HCT116 (cell line): ENCODE data around the gene KRAS. TPM values are rescaled to one million over a fixed set of nuclear protein-coding genes. Genes with fewer than 3 reads are reported as not detected.

ENCODE experiments used
- ATAC-seq: fragments of 200-7000 bp; cut with Tn5 transposase; 2 replicates; pipeline ENCODE4 v1.9.1; 2020; ENCODE audit warnings: mild to moderate bottlenecking, moderate library complexity
- BruUV-seq: library from RNA; stranded (reverse); fragments of 400-500 nt; replicated peaks from 2 replicates; lab custom pipeline; 2021; lab: Mats Ljungman, UMichigan
- CTCF ChIA-PET: fragments of 300-600 bp; sonication (Branson Sonifier 250); formaldehyde crosslinking; loops from one replicate; lab custom pipeline; 2021; ENCODE audit warnings: antibody characterized with exemption; lab: Charles Lee
- POLR2A ChIA-PET: fragments of 300-600, 350-600 bp; sonication (Branson Sonifier 250); formaldehyde crosslinking; loops from one replicate; lab custom pipeline; 2021; ENCODE audit warnings: antibody characterized with exemption; lab: Charles Lee
- RAD21 ChIA-PET, 2 experiments: fragments of 300-600 bp; sonication (Branson Sonifier 250); formaldehyde crosslinking; loops; one replicate each; lab custom pipeline; 2023; ENCODE audit warnings: low total read pairs in 2 of 2; ENCODE audit not compliant: uncharacterized antibody in 2 of 2, unreplicated experiment in 2 of 2, low non-redundant PET in 1 of 2; lab: Charles Lee
- DNase-seq: peaks from one replicate; pipeline ENCODE4 v3.0.0-alpha.2; 2010; ENCODE audit warnings: low read depth, low spot score
- H2AFZ ChIP-seq: fragments of 200-600 bp; shearing (Covaris generic), sonication (generic); 2 replicates; pipeline ENCODE4 v1.6.1; 2017; ENCODE audit warnings: low read depth, mixed run types, mixed read lengths, antibody characterized with exemption, low read length; ENCODE audit not compliant: poor library complexity, severe bottlenecking
- H3K27ac ChIP-seq: 2 replicates; pipeline ENCODE4 v1.5.1; 2012; ENCODE audit warnings: low read depth, low read length
- H3K27me3 ChIP-seq: fragments of 200-600 bp; sonication (generic); 2 replicates; pipeline ENCODE4 v1.6.1; 2016; ENCODE audit warnings: mixed run types, low read length, mixed read lengths; ENCODE audit not compliant: insufficient read depth
- H3K36me3 ChIP-seq, 2 experiments: fragments of 200-500 bp in 1 of 2; fragments of 200-600 bp in 1 of 2; sonication (Bioruptor generic) in 1 of 2; sonication (generic) in 1 of 2; 2 replicates each; pipeline versions ENCODE4 v1.5.1 to v1.6.1; 2014 to 2016; ENCODE audit warnings: low read length in 2 of 2, inconsistent platforms in 1 of 2, mixed read lengths in 1 of 2, mixed run types in 1 of 2; ENCODE audit not compliant: insufficient read depth in 2 of 2, control insufficient read depth in 1 of 2
- H3K4me1 ChIP-seq, 2 experiments: fragments of 200-600 bp in 1 of 2; sonication (generic) in 1 of 2; 2 replicates each; pipeline versions ENCODE4 v1.5.1 to v1.6.1; 2012 to 2017; ENCODE audit warnings: low read length in 2 of 2, inconsistent platforms in 1 of 2, mild to moderate bottlenecking in 1 of 2, mixed read lengths in 1 of 2, mixed run types in 1 of 2, moderate library complexity in 1 of 2; ENCODE audit not compliant: insufficient read depth in 2 of 2, control insufficient read depth in 1 of 2
- H3K4me2 ChIP-seq: fragments of 200-600 bp; sonication (generic); 2 replicates; pipeline ENCODE4 v1.6.1; 2017; ENCODE audit warnings: mixed run types, low read length, mixed read lengths
- H3K4me3 ChIP-seq, 2 experiments: fragments of 200-600 bp in 1 of 2; sonication (generic) in 1 of 2; replicated peaks in 1 of 2; 2 replicates each; pipeline ENCODE4 v1.5.1; 2011 to 2016; ENCODE audit warnings: low read length in 2 of 2, control low read depth in 1 of 2, low read depth in 1 of 2, mild to moderate bottlenecking in 1 of 2, mixed read lengths in 1 of 2, mixed run types in 1 of 2
- H3K79me2 ChIP-seq: fragments of 200-600 bp; sonication (generic); 2 replicates; pipeline ENCODE4 v1.6.1; 2017; ENCODE audit warnings: mild to moderate bottlenecking, mixed run types, low read length, moderate library complexity, mixed read lengths; ENCODE audit not compliant: insufficient read depth
- H3K9ac ChIP-seq: fragments of 200-600 bp; sonication (generic); 2 replicates; pipeline ENCODE4 v1.6.1; 2016; ENCODE audit warnings: low read length, mixed read lengths
- H3K9me2 ChIP-seq: fragments of 200-600 bp; sonication (generic), shearing (Covaris generic); 2 replicates; pipeline ENCODE4 v1.6.1; 2017; ENCODE audit warnings: mixed run types, mild to moderate bottlenecking, moderate library complexity; ENCODE audit not compliant: insufficient read depth
- H3K9me3 ChIP-seq, 2 experiments: fragments of 200-500 bp in 1 of 2; fragments of 200-600 bp in 1 of 2; sonication (Bioruptor generic) in 1 of 2; sonication (generic) in 1 of 2; 2 replicates each; pipeline ENCODE4 v1.6.1; 2014 to 2017; ENCODE audit warnings: low read length in 2 of 2, mixed read lengths in 2 of 2, inconsistent platforms in 1 of 2, low read depth in 1 of 2, mild to moderate bottlenecking in 1 of 2, mixed run types in 1 of 2, moderate library complexity in 1 of 2; ENCODE audit not compliant: control insufficient read depth in 1 of 2, insufficient read depth in 1 of 2
- H4K20me1 ChIP-seq: fragments of 200-600 bp; sonication (generic), shearing (Covaris generic); 2 replicates; pipeline ENCODE4 v1.6.1; 2017; ENCODE audit warnings: mixed run types, mild to moderate bottlenecking, moderate library complexity; ENCODE audit not compliant: insufficient read depth
- ATF3 ChIP-seq: IDR thresholded peaks from 2 replicates; pipeline ENCODE4 v1.6.1; 2012
- CBX3 ChIP-seq: IDR thresholded peaks from 2 replicates; pipeline ENCODE4 v1.6.1; 2012; ENCODE audit warnings: low read depth
- CEBPB ChIP-seq: IDR thresholded peaks from 2 replicates; pipeline ENCODE4 v1.6.1; 2012; ENCODE audit warnings: low read depth
- EGR1 ChIP-seq: IDR thresholded peaks from 2 replicates; pipeline ENCODE4 v1.6.1; 2012; ENCODE audit warnings: low read depth
- ELF1 ChIP-seq: IDR thresholded peaks from 2 replicates; pipeline ENCODE4 v1.6.1; 2012; ENCODE audit warnings: low read depth, borderline replicate concordance
- EZH2 ChIP-seq: fragments of 200-600 bp; sonication (generic); IDR thresholded peaks from 2 replicates; pipeline ENCODE4 v1.6.1; 2017; ENCODE audit warnings: antibody characterized with exemption, mixed run types
- EZH2phosphoT487 ChIP-seq: fragments of 200-600 bp; IDR thresholded peaks from 2 replicates; pipeline ENCODE4 v1.6.1; 2018; ENCODE audit warnings: antibody characterized with exemption, borderline replicate concordance
- FOSL1 ChIP-seq: IDR thresholded peaks from 2 replicates; pipeline ENCODE4 v1.6.1; 2012; ENCODE audit warnings: low read depth
- JUND ChIP-seq: IDR thresholded peaks from 2 replicates; pipeline ENCODE4 v1.6.1; 2012
- POLR2A ChIP-seq: IDR thresholded peaks from 2 replicates; pipeline ENCODE4 v1.7.0; 2011; ENCODE audit warnings: borderline replicate concordance; ENCODE audit not compliant: insufficient read depth, insufficient read length; ENCODE audit errors: extremely low read depth
- POLR2AphosphoS5 ChIP-seq: IDR thresholded peaks from 2 replicates; pipeline ENCODE4 v1.6.1; 2011; ENCODE audit warnings: mild to moderate bottlenecking, low read depth, low read length, moderate library complexity
- RAD21 ChIP-seq: IDR thresholded peaks from 2 replicates; pipeline ENCODE4 v1.6.1; 2012; ENCODE audit warnings: low read depth, mild to moderate bottlenecking
- SIN3A ChIP-seq: IDR thresholded peaks from 2 replicates; pipeline ENCODE4 v1.6.1; 2012; ENCODE audit warnings: low read depth
- SRF ChIP-seq: IDR thresholded peaks from 2 replicates; pipeline ENCODE4 v1.6.1; 2012; ENCODE audit warnings: low read depth
- TCF7L2 ChIP-seq: IDR thresholded peaks from 2 replicates; pipeline ENCODE4 v1.7.0; 2011; ENCODE audit warnings: borderline replicate concordance, inconsistent platforms; ENCODE audit not compliant: insufficient read depth, insufficient read length; ENCODE audit errors: extremely low read depth
- YY1 ChIP-seq: IDR thresholded peaks from 2 replicates; pipeline ENCODE4 v1.6.1; 2011; ENCODE audit warnings: low read length, low read depth, moderate library complexity, mild to moderate bottlenecking; ENCODE audit not compliant: insufficient replicate concordance; ENCODE audit errors: extremely low read depth
- ZBTB33 ChIP-seq: IDR thresholded peaks from 2 replicates; pipeline ENCODE4 v1.6.1; 2011; ENCODE audit warnings: mild to moderate bottlenecking, low read length, moderate library complexity; ENCODE audit not compliant: insufficient replicate concordance; ENCODE audit errors: extremely low read depth
- ZFX ChIP-seq: fragments of 450-650 bp; IDR thresholded peaks from 2 replicates; pipeline ENCODE4 v1.6.1; 2017
- intact Hi-C: fragments of 100-400 bp; cut with micrococcal nuclease; formaldehyde crosslinking; loops from 2 replicates; pipeline ENCODE4 v1.10.0; 2022
- total RNA-seq: library from RNA; stranded (reverse); gene quantifications from one replicate; pipeline ENCODE4 v1.2.1, GENCODE V29; 2021; ENCODE audit not compliant: unreplicated experiment
- TF ChIP-seq, protein P1 (sequence below): IDR thresholded peaks from 2 replicates; pipeline ENCODE4 v1.6.1; 2012
- TF ChIP-seq, protein P2 (sequence below): IDR thresholded peaks from 2 replicates; pipeline ENCODE4 v1.6.1; 2012; ENCODE audit warnings: low read depth

Gene KRAS
- total RNA-seq, 1 experiment from 2014 or later = 37.5 TPM

DNA sequence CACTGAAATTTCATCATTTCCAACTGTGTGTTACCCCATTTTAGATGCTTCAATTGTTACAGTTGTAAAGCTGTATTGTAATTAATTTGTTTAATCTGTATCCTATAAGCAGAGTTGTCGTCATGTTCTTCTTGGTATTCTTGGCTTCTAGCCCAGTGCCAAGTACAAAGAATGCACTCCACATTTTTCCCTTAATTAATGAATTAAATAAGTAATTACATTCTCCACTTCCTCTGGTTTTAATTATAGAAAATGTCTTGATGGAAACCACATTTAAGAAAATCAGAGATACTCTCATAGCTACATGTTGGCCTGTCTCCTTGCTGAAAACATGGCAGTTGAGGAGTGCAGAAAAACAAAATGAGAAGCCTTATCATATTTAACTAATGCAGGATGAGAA is 56.5 kb downstream of the KRAS start:
- no peaks in the 10 kb centered on the region for H3K36me3 ChIP-seq
- intact Hi-C loops = no loop called here
- H3K27me3 ChIP-seq = no peaks in the 10 kb centered on the region
- H3K9ac ChIP-seq = peak overlapping the region; percentile 71
- TF ChIP-seq ELF1 (no peak), JUND (no peak), ZFX (no peak), YY1 (no peak), SIN3A (no peak; the same call in 1 of the 2 replicates), RAD21 (no peak), POLR2A (no peak), CBX3 (no peak), EGR1 (no peak), CEBPB (no peak), TCF7L2 (no peak), POLR2AphosphoS5 (no peak), ZBTB33 (no peak), FOSL1 (no peak), EZH2phosphoT487 (no peak), SRF (no peak), ATF3 (no peak), EZH2 (no peak)
- TF ChIP-seq, protein P1, sequence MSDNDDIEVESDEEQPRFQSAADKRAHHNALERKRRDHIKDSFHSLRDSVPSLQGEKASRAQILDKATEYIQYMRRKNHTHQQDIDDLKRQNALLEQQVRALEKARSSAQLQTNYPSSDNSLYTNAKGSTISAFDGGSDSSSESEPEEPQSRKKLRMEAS = no peak
- TF ChIP-seq, protein P2, sequence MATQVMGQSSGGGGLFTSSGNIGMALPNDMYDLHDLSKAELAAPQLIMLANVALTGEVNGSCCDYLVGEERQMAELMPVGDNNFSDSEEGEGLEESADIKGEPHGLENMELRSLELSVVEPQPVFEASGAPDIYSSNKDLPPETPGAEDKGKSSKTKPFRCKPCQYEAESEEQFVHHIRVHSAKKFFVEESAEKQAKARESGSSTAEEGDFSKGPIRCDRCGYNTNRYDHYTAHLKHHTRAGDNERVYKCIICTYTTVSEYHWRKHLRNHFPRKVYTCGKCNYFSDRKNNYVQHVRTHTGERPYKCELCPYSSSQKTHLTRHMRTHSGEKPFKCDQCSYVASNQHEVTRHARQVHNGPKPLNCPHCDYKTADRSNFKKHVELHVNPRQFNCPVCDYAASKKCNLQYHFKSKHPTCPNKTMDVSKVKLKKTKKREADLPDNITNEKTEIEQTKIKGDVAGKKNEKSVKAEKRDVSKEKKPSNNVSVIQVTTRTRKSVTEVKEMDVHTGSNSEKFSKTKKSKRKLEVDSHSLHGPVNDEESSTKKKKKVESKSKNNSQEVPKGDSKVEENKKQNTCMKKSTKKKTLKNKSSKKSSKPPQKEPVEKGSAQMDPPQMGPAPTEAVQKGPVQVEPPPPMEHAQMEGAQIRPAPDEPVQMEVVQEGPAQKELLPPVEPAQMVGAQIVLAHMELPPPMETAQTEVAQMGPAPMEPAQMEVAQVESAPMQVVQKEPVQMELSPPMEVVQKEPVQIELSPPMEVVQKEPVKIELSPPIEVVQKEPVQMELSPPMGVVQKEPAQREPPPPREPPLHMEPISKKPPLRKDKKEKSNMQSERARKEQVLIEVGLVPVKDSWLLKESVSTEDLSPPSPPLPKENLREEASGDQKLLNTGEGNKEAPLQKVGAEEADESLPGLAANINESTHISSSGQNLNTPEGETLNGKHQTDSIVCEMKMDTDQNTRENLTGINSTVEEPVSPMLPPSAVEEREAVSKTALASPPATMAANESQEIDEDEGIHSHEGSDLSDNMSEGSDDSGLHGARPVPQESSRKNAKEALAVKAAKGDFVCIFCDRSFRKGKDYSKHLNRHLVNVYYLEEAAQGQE = no peak
- ChIA-PET RAD21 (no interaction called here), CTCF (interaction anchor here (1.2 to 1.7 kb wide), 2 partner anchors 47 to 1420 kb away, joined by 3 to 5 read pairs; no protein-coding TSS in a partner anchor), POLR2A (interaction anchor here (1.9 kb wide), 1 partner anchor 190 kb away, joined by 8 read pairs; no protein-coding TSS in a partner anchor)
- peak overlapping the region; percentile 93 for H3K4me2 ChIP-seq
- peaks cover 8 to 21% of the 10 kb centered on the region in 2 experiments for H3K4me1 ChIP-seq
- no peaks in the 10 kb centered on the region for H4K20me1 ChIP-seq
- peak overlapping the region in 1 of 2 experiments; percentile 63; a peak in 3 of 4 replicates for H3K4me3 ChIP-seq
- H3K9me3 ChIP-seq = no peaks in the 10 kb centered on the region
- no peak overlapping the region for H3K27ac ChIP-seq
- ATAC-seq = no peak
- no peaks in the 10 kb centered on the region for H3K79me2 ChIP-seq
- BruUV-seq = no TSS peak
- H3K9me2 ChIP-seq = no peaks in the 10 kb centered on the region
- no peak for DNase-seq
- H2AFZ ChIP-seq = no peak overlapping the region
